ENCODE results near the gene CHRM2.

Gene CHRM2

GRCh38 chr7:137003566-137003965, 135.1 kb downstream of the CHRM2 start:
- no peaks in the 10 kb centered on the region for H3K27me3 ChIP-seq (ENCODE audit: insufficient read depth, low read length, poor library complexity)
- no peak overlapping the region for H3K27ac ChIP-seq (ENCODE audit: low read length)
- H4K20me1 ChIP-seq (ENCODE audit: insufficient read depth, low read length), result no peaks in the 10 kb centered on the region
- H3K4me3 ChIP-seq (ENCODE audit: low read depth in 1 of 2, low read length in 2 of 2), result no peak overlapping the region
- H3K9ac ChIP-seq (ENCODE audit: low read depth, low read length), result no peak overlapping the region
- TF ChIP-seq EZH2 (IDR thresholded peaks at IDR 0.05; ENCODE audit: borderline replicate concordance, low read depth, low read length, severe bottlenecking) (no peak), CTCF (IDR thresholded peaks at IDR 0.05; ENCODE audit: borderline replicate concordance, extremely low read depth, low read length, poor library complexity, severe bottlenecking) (no peak)
- no peak for ATAC-seq (ENCODE audit: insufficient read depth, low read depth)
- H3K4me1 ChIP-seq (ENCODE audit: insufficient read depth, low read length), result no peaks in the 10 kb centered on the region
- DNase-seq, result no peak
- H2AFZ ChIP-seq (ENCODE audit: low read depth, low read length), result no peak overlapping the region
- H3K9me3 ChIP-seq (ENCODE audit: insufficient read depth, low read length, severe bottlenecking), result no peaks in the 10 kb centered on the region
- H3K4me2 ChIP-seq (ENCODE audit: insufficient read depth, low read length), result no peak overlapping the region
- no peaks in the 10 kb centered on the region for H3K79me2 ChIP-seq (ENCODE audit: insufficient read depth, low read length)
- no peaks in the 10 kb centered on the region for H3K36me3 ChIP-seq (ENCODE audit: insufficient read depth, low read length)

GRCh38 chr7:137005873-137006272, 137.4 kb downstream of the CHRM2 start:
- Histone ChIP-seq H3K4me3 (ENCODE audit: low read depth in 1 of 2, low read length in 2 of 2) (no peak overlapping the region), H3K4me1 (ENCODE audit: insufficient read depth, low read length) (no peaks in the 10 kb centered on the region), H3K4me2 (ENCODE audit: insufficient read depth, low read length) (no peak overlapping the region), H3K9ac (ENCODE audit: low read depth, low read length) (no peak overlapping the region), H3K27me3 (ENCODE audit: insufficient read depth, low read length, poor library complexity) (no peaks in the 10 kb centered on the region), H3K27ac (ENCODE audit: low read length) (no peak overlapping the region), H4K20me1 (ENCODE audit: insufficient read depth, low read length) (no peaks in the 10 kb centered on the region), H3K9me3 (ENCODE audit: insufficient read depth, low read length, severe bottlenecking) (no peaks in the 10 kb centered on the region), H3K79me2 (ENCODE audit: insufficient read depth, low read length) (no peaks in the 10 kb centered on the region), H2AFZ (ENCODE audit: low read depth, low read length) (no peak overlapping the region), H3K36me3 (ENCODE audit: insufficient read depth, low read length) (no peaks in the 10 kb centered on the region)
- DNase-seq (no peak), ATAC-seq (ENCODE audit: insufficient read depth, low read depth) (no peak)
- TF ChIP-seq CTCF (IDR thresholded peaks at IDR 0.05; ENCODE audit: borderline replicate concordance, extremely low read depth, low read length, poor library complexity, severe bottlenecking) (no peak), EZH2 (IDR thresholded peaks at IDR 0.05; ENCODE audit: borderline replicate concordance, low read depth, low read length, severe bottlenecking) (no peak)

DNA sequence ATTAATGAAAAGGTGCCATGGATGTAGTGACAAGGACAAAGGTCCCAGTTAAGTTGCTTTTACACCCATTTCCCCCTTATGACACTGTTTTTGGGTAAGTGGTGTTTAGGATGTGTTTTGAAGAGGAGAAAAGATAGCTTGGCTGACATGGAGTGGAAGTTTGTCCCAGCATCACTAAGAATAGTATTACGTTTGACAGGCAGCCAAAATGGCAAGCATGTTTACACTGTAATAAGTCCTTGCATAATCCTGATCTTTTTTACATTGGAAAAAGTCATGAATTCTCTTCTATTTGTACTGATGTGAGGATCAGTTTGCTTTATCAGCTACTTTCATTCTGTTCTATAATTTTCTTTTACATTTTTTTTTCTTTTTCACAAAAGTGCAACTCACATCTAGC, 137.8 kb downstream of the CHRM2 start:
- Histone ChIP-seq H3K79me2 (ENCODE audit: insufficient read depth, low read length) (no peaks in the 10 kb centered on the region), H3K9me3 (ENCODE audit: insufficient read depth, low read length, severe bottlenecking) (no peaks in the 10 kb centered on the region), H2AFZ (ENCODE audit: low read depth, low read length) (no peak overlapping the region), H3K27me3 (ENCODE audit: insufficient read depth, low read length, poor library complexity) (no peaks in the 10 kb centered on the region), H3K36me3 (ENCODE audit: insufficient read depth, low read length) (no peaks in the 10 kb centered on the region), H3K27ac (ENCODE audit: low read length) (no peak overlapping the region), H3K4me1 (ENCODE audit: insufficient read depth, low read length) (no peaks in the 10 kb centered on the region), H3K4me2 (ENCODE audit: insufficient read depth, low read length) (no peak overlapping the region), H4K20me1 (ENCODE audit: insufficient read depth, low read length) (no peaks in the 10 kb centered on the region), H3K4me3 (ENCODE audit: low read depth in 1 of 2, low read length in 2 of 2) (no peak overlapping the region), H3K9ac (ENCODE audit: low read depth, low read length) (no peak overlapping the region)
- ATAC-seq (ENCODE audit: insufficient read depth, low read depth) (no peak), DNase-seq (no peak)
- TF ChIP-seq EZH2 (IDR thresholded peaks at IDR 0.05; ENCODE audit: borderline replicate concordance, low read depth, low read length, severe bottlenecking), result no peak
- no peak for TF ChIP-seq CTCF (IDR thresholded peaks at IDR 0.05; ENCODE audit: borderline replicate concordance, extremely low read depth, low read length, poor library complexity, severe bottlenecking)

Data from DND-41 (cell line).